ENCODE results near the gene TOMM7.

DNA sequence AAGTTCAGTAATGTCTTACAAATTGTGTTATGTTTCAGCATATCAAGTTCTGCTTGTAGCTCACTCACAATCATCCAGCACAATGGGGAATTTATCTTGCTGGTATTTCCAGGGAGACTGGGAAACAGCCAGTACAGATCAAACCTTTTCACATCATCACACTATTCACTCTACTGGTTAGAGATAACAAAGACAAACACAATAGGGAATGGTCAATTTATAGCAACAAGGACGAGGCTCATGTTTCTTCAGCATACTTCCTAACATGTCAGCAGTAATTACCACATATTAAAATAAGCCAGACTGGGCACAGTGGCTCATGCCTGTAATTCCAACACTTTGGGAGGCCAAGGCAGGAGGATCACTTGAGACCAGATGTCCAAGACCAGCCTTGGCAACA, 38.3 kb downstream of the TOMM7 start:
- TF ChIP-seq, protein P1, sequence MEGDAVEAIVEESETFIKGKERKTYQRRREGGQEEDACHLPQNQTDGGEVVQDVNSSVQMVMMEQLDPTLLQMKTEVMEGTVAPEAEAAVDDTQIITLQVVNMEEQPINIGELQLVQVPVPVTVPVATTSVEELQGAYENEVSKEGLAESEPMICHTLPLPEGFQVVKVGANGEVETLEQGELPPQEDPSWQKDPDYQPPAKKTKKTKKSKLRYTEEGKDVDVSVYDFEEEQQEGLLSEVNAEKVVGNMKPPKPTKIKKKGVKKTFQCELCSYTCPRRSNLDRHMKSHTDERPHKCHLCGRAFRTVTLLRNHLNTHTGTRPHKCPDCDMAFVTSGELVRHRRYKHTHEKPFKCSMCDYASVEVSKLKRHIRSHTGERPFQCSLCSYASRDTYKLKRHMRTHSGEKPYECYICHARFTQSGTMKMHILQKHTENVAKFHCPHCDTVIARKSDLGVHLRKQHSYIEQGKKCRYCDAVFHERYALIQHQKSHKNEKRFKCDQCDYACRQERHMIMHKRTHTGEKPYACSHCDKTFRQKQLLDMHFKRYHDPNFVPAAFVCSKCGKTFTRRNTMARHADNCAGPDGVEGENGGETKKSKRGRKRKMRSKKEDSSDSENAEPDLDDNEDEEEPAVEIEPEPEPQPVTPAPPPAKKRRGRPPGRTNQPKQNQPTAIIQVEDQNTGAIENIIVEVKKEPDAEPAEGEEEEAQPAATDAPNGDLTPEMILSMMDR (conservative IDR thresholded peaks at IDR 0.05): no peak
- TF ChIP-seq EZH2 (IDR thresholded peaks at IDR 0.05; ENCODE audit: low read depth): no peak

All from PC-9 (cell line).